ENCODE results near the gene PPP5C. TPM values are rescaled to one million over a fixed set of nuclear protein-coding genes. Genes with fewer than 3 reads are reported as not detected.
A peak's percentile ranks its signal among the peaks of the same experiment; 100 is the strongest.

Gene PPP5C
- total and polyA plus RNA-seq, 9 of the 15 experiments (the other 6 are each of a cell fraction or from before 2014, with no cell fraction given), result 1.9 to 166 (median 108) TPM

DNA sequence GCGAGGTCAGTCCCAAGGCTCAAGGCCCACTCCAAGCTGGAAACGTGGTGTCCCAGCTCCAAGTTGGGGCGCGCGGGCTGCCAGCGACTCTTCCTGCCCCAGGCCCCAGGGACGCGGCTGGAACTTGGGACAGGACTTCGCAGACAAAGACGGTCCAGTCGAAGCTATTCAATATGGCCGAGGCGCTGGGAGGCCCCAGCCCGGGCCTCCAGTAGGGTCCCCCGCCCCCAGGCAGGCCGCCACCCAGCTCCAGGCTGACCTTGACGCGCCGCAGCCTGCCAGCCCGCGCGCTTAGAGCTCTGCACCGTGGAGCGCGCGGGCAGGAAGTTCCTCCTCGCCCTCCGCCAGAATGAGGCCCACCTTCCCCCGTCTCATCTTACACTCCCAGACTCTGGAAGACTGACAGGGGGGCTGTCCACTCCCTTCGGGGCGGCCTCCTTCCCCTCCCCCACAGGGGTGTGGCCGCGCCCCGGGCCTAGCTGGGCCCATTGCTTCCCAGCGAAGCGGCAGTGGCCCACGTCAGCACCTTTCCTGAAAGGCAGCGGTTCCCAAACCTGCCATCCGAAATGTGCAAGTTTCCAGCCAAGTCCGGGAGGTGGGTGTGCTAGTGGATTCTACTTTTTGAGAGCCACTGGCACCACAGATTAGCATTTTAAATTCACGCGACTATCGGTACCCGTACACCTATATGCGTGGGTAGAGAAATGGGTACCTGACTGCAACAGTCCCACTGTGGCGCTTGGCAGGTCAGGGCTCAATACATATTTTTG lies 66.6 kb downstream of the PPP5C start, which contains the start of gene CCDC8 (continued):
- TF ChIP-seq, protein P1, sequence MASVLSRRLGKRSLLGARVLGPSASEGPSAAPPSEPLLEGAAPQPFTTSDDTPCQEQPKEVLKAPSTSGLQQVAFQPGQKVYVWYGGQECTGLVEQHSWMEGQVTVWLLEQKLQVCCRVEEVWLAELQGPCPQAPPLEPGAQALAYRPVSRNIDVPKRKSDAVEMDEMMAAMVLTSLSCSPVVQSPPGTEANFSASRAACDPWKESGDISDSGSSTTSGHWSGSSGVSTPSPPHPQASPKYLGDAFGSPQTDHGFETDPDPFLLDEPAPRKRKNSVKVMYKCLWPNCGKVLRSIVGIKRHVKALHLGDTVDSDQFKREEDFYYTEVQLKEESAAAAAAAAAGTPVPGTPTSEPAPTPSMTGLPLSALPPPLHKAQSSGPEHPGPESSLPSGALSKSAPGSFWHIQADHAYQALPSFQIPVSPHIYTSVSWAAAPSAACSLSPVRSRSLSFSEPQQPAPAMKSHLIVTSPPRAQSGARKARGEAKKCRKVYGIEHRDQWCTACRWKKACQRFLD (CRISPR knock-in tag; IDR thresholded peaks at IDR 0.05), result no peak
- TF ChIP-seq ZBTB7A (IDR thresholded peaks at IDR 0.05; ENCODE audit: borderline replicate concordance, control insufficient read depth, low read depth, low read length) (peak; percentile 83; the same call in 1 of the 2 replicates), POLR2H (tag; IDR thresholded peaks at IDR 0.05; ENCODE audit: low read depth) (peak; percentile 93), RBM34 (IDR thresholded peaks at IDR 0.05; ENCODE audit: borderline replicate concordance, insufficient read depth, low read length) (no peak), ZNF134 (CRISPR knock-in tag; conservative IDR thresholded peaks at IDR 0.05) (peak; percentile 39; the same call in 1 of the 2 replicates), ZNF436 (CRISPR knock-in tag; IDR thresholded peaks at IDR 0.05) (no peak), DIDO1 (tag; IDR thresholded peaks at IDR 0.05; ENCODE audit: low read depth) (no peak), RBBP5 (IDR thresholded peaks at IDR 0.05; ENCODE audit: borderline replicate concordance, insufficient read depth, low read length, poor library complexity, severe bottlenecking) (peak; percentile 56), BMI1 (IDR thresholded peaks at IDR 0.05; ENCODE audit: low read length) (no peak), SIN3B (IDR thresholded peaks at IDR 0.05; ENCODE audit: low read depth) (peak; percentile 30; the same call in 1 of the 2 replicates), POLR2A (conservative IDR thresholded peaks at IDR 0.05) (peak; percentile 93), RAD51 (IDR thresholded peaks at IDR 0.05; ENCODE audit: borderline replicate concordance, low read depth) (no peak), ATF7 (IDR thresholded peaks at IDR 0.05) (peak; percentile 86), ZKSCAN1 (IDR thresholded peaks at IDR 0.05; ENCODE audit: low read depth, low read length) (no peak), HCFC1 (IDR thresholded peaks at IDR 0.05; ENCODE audit: low read depth, low read length) (peak; percentile 52), ZSCAN32 (CRISPR knock-in tag; IDR thresholded peaks at IDR 0.05) (no peak), PML (IDR thresholded peaks at IDR 0.05; ENCODE audit: low read length) (peak; percentile 41; the same call in 1 of the 2 replicates), LCOR (CRISPR knock-in tag; IDR thresholded peaks at IDR 0.05) (0 out of 2 replicates have a peak, but pooled peaks have one; percentile 31), ZNF561 (CRISPR knock-in tag; conservative IDR thresholded peaks at IDR 0.05) (no peak), HLTF (IDR thresholded peaks at IDR 0.05) (no peak)
- TF ChIP-seq, protein P2, sequence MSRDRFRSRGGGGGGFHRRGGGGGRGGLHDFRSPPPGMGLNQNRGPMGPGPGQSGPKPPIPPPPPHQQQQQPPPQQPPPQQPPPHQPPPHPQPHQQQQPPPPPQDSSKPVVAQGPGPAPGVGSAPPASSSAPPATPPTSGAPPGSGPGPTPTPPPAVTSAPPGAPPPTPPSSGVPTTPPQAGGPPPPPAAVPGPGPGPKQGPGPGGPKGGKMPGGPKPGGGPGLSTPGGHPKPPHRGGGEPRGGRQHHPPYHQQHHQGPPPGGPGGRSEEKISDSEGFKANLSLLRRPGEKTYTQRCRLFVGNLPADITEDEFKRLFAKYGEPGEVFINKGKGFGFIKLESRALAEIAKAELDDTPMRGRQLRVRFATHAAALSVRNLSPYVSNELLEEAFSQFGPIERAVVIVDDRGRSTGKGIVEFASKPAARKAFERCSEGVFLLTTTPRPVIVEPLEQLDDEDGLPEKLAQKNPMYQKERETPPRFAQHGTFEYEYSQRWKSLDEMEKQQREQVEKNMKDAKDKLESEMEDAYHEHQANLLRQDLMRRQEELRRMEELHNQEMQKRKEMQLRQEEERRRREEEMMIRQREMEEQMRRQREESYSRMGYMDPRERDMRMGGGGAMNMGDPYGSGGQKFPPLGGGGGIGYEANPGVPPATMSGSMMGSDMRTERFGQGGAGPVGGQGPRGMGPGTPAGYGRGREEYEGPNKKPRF (IDR thresholded peaks at IDR 0.05; ENCODE audit: low read depth, low read length), result no peak
- TF ChIP-seq, protein P3, sequence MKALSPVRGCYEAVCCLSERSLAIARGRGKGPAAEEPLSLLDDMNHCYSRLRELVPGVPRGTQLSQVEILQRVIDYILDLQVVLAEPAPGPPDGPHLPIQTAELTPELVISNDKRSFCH (CRISPR knock-in tag; IDR thresholded peaks at IDR 0.05), result no peak
- TF ChIP-seq, protein P3 (tag; IDR thresholded peaks at IDR 0.05), result peak; percentile 45; the same call in 1 of the 2 replicates
- TF ChIP-seq, protein P4, sequence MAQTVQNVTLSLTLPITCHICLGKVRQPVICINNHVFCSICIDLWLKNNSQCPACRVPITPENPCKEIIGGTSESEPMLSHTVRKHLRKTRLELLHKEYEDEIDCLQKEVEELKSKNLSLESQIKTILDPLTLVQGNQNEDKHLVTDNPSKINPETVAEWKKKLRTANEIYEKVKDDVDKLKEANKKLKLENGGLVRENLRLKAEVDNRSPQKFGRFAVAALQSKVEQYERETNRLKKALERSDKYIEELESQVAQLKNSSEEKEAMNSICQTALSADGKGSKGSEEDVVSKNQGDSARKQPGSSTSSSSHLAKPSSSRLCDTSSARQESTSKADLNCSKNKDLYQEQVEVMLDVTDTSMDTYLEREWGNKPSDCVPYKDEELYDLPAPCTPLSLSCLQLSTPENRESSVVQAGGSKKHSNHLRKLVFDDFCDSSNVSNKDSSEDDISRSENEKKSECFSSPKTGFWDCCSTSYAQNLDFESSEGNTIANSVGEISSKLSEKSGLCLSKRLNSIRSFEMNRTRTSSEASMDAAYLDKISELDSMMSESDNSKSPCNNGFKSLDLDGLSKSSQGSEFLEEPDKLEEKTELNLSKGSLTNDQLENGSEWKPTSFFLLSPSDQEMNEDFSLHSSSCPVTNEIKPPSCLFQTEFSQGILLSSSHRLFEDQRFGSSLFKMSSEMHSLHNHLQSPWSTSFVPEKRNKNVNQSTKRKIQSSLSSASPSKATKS (CRISPR knock-in tag; IDR thresholded peaks at IDR 0.05), result no peak
